ENCODE results near the gene VPS35L.
"Not testable (repeated sequence)": the region's sequence is repeated elsewhere in the genome, so short reads cannot be mapped to it uniquely, and the experiment has no call there.

VPS35L gene

DNA sequence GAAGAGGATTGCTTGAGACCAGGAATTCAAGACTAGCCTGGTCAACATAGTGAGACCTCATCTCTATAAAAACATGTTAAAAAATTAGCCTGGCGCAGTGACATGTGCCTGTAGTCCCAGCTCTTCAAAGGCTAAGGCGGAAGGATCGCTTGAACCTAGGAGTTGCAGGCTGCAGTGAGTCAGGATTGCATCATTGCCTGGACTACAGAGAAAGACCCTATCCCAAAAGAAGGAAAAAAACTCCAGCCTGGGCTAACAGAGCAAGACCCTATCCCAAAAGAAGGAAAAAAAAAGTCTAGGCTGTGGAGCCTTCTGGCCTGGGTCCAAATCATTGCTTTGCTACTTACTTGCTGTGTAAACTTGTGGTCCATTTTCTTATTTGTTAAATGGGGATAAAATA is 26.8 kb upstream of the VPS35L start:
- no peak for DNase-seq (ENCODE audit: low read depth in 2 of 2)

DNA sequence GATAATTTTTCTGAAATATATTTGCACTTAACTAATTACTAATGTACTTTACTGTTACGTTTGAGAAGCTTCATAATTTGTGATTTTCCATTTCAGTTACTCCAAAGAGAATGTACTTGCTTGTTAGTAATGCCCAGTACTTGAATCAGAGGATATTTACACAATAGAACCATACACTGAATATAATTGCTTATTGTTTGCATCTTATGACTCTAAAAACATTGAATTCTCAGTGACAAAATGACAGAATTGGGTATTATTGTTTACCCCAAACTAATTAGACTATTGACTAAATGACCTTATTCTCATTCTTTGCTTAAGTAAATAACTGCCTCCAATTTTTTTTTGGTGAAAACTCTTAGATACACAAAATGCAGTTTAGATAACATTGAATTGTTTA is 22.9 kb upstream of the VPS35L start:
- no peak for DNase-seq (ENCODE audit: low read depth in 2 of 2)

DNA sequence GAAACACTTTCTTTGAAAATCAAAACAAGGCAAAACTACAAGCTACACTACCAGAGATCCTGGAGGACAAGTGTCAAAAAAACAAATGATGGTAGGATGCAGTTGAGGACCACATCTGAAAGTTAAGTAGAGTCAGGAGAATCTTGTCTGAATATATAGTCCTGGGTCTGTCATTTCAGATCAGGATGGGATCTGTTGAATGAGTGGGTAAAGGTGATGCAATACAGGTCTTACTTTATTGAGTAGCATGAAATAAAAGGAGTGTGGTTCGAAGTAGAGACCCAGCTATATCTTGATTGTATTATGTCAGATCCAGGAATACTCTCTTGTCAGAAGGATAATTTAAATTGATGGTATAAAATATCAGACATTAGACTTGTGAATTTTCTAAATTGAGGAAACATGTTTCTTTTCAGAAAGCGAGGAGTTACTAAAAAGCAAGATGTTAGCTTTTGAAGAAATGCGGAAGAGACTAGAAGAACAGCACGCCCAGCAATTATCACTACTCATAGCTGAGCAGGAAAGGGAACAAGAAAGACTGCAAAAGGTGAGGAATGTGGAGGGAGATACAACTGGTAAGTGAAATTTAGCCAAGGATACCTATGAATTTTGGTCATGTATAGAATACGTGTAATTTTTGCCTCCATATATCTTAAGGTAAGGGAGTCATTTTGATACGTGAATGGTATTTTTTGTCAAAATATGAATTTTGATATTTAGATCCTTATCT is 15.1 kb upstream of the VPS35L start:
- no peak for DNase-seq (ENCODE audit: low read depth in 2 of 2)

DNA sequence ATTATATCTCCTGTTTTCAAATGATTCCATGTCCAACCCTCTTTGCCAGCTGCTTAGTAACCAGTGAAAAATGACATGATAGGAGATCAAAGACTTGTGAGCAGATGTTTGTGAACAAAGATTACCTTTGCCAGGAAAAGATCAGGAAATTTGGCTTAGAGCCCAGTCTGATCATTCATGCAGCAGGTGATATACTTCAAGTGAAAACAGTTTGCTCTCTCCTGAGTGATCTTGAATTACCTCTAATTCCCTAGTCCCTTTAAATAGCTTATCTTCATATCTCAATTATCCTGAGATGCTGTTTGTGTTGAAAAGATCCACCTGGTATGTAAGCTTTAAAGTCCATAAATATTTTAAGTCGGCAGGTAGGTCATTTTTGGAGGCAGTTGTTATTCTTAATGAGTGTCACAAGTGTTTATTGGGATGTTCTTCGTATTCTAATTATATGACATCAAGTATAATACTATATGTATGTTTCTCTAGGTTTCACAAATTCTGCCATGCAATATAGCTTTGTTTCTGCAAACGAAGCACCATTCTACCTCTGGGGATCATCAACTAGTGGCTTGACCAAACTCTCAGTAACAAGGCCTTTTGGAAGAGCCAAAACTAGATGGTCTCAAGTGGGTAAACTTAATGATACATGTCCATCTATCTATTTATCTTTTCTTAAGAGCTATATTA is 13.2 kb upstream of the VPS35L start:
- no peak for DNase-seq (ENCODE audit: low read depth in 2 of 2)

DNA sequence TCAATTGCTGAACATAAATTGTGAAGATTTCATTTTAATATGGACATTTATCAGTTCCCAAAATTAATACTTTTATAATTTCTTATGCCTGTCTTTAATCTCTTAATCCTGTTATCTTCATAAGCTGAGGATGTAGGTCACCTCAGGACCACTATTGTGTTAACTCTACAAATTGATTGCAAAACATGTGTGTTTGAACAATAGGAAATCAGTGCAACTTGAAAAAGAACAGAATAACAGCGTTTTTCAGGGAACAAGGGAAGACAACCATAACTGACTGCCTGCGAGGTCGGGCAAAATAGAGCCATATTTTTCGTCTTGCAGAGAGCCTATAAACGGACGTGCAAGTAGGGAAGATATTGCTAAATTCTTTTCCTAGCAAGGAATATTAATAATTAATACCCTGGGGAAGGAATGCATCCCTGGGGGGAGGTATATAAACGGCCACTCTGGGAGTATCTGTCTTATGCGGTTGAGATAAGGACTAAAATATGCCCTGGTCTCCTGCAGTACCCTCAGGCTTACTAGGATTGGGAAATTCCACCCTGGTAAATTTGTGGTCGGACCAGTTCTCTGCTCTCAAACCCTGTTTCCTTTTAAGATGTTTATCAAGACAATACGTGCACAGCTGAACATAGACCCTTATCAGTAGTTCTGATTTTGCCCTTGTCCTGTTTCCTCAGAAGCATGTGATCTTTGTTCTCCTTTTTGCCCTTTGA is 12.1 kb upstream of the VPS35L start:
- DNase-seq (ENCODE audit: low read depth in 2 of 2) = not testable (repeated sequence)

DNA sequence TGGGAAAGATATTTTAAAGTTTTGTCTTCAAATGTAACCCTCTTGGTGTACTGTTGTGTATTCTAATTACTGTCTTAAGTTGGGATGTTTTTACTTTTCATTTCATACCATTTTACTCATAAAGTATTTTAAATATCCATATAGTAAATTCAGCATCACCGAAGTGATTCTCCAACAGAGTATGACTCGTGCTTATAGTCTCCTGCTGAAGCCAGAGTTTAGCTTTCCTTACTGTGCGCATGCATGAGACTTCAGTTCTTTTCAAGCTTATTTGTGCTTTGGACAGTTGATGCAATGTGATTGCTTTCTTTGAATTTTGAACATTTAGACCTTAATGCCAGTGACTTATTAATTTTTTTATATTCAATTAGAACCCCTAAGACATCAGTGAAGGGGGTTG is 7.4 kb upstream of the VPS35L start:
- DNase-seq (ENCODE audit: low read depth in 2 of 2) = no peak

DNA sequence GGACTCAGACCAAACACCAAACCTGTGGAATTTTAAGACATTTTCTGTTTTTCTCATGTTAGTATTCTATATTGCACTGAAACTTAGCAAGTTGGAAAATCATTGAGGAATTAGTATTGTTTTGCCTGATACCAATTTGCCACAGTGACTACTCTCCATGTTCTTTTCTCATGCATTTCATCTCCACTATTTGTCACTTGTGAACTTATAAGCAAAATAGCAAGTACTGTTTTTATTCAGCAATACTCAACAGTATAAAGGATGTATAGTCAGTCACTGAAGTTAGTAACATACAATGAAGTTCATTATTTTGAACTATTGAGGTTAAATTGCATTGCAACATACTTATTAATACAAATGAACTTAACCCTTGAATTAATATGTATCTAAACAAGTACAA is 5.8 kb upstream of the VPS35L start:
- no peak for DNase-seq (ENCODE audit: low read depth in 2 of 2)

DNA sequence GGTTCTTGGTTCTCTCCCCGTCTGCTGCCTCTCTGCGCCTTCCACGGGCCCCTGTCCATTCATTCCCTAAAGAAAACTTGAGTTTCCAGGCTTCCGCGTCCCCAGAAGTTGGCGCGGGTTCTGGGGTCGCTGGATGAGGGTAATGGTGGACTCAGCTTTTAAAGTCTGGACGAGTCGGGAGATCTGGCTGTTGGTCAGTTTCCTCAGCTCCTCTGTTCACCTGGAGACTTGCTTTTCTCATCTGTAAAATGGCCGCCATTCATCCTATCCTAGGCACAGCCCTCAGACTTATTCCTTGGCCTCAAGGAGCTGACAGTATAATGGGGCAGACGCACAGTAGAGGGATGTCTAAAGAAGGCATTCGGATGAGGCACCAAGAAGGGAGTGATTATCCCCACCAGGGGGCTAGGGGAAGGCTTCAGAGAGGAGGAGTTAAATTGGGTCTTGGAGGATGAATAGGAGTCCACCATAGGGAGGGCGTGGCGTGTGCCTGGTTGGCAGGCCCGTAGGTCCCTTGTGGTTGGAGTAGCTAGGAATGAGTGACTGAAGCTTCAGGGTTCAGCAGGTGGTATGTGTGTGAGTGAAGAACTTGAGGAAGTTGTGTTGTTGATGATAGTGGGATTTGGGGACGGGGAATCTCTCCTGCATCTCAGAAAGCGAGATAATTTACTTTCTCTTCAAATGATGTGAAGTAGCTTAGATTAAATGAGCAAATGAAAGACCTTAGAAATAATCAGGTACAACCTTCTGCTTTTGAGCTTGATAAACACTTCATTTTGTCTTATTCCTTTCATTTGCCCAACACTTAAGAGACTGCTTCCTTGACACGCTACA is 652 bp downstream of the VPS35L start:
- DNase-seq (ENCODE audit: low read depth in 2 of 2) = no peak

DNA sequence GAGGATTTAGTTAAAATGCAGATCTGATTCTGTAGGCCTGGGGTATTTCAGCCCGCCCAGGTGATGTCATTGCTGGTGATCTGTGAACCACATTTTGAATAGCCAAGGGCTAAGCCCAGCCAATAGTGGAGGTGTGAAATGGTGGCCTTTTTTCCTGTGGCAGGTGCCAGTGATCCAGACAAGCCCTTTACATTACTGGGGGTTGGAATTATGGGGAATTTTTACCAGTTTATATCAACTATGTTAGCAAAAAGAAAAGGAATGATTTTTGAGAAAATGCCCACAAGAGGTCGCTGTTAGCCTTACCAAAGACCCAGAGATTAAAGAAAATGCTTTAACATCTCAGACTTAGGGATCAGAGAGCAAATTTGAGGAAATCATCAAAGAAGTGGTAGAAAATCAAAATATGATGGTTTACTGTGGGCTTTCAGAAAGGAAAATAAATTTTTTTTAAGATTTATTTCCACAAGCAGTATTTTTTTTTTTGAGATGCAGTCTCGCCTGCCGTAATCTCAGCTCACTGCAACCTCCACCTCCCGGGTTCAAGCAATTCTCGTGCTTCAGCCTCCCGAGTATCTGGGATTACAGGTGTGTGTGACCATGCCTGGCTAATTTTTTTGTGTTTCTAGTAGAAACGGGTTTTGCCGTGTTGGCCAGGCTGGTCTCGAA is 3.9 kb downstream of the VPS35L start:
- DNase-seq (ENCODE audit: low read depth in 2 of 2) = no peak

DNA sequence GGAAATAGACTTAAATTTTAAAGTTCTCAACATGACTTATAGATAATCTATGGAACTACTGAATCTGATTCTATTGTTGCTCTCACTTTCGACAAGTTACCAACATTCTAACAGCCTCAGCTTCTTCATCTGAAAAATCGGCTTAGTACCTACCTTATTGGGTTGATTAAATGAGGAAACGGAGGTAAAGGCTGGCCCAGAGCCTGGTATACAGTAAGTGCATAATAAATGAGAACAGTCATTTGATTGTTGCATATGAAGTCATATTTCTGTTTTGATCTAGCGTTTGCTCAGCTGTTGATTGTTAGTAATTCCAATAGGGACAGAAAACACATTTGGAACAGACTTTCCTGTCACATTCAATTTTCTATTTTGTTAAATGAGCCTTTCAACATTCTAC is 4.6 kb downstream of the VPS35L start:
- no peak for DNase-seq (ENCODE audit: low read depth in 2 of 2)

DNA sequence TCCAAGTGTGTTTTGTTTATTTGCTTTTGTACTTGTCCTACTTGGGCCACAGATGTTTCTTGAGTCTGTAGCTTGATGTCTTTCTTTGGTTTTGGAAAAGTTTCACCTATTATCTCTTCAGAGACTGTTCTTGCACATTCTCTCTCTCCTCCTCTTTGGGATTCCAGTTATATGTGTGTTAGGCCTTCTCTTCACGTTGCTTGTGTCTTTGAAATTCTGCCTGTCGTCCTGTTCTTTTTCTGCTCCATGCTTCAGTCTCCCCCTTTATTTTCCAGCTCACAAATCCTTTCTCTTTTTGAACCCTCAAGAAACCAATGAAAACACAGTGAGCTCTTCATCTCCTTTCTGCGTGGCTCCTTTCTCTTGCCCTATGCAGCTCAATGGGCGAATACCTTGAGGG is 7.9 kb downstream of the VPS35L start:
- DNase-seq (ENCODE audit: low read depth in 2 of 2) = no peak

DNA sequence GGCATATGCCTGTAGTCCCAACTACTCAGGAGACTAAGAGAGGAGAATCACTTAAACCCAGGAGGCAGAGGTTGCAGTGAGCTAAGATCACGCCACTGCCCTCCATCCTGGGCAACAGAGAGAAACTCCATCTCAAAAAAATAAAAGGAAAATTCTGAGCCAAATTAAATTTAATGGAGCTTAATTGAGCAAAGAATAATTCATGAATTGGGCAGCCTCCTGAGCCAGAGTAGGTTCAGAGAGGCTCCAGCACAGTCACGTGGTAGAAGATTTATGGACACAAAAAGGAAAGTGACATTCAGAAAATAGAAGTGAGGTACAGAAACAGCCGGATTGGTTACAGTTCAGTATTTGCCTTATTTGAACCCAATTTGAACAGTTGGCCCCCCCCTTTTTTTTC is 10.9 kb downstream of the VPS35L start:
- no peak for DNase-seq (ENCODE audit: low read depth in 2 of 2)

DNA sequence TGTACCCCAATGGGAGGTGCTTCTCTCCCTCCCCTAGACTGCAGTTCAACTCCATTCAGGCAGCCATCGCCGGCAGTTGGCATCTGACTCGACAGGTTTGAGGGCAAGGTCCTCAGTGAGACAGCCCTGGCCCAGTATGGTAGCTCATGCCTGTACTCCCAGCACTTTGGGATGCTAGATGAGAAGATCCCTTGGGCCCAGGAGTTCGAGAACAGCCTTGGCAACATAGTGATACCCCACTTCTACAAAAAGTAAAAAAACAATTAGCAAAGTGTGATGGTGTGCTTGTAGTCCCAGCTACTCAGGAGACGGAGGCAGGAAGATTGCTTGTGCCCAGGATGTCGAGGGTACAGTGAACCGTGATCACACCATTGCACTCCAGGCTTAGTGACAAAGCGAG is 12.1 kb downstream of the VPS35L start:
- no peak for DNase-seq (ENCODE audit: low read depth in 2 of 2)

DNA sequence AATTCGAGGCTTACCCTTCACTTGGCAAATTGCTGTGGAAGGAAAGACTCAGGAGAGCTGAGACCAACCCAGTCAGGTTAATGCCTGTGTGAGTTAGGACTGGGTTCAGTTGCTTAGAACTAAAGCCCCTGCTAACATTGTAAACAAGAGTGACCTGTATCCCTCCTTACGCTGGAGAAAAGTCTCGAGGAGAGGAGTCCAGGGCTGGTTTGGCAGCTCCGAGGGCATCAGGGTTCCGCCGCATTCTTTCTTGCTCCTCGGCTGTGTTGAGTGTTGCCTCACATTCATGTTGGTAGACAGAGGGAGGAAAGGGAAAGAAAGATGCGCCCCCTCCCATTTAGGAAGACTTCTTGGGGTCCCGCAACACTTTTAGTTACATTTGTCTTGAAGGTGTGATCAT is 18.5 kb downstream of the VPS35L start:
- DNase-seq (ENCODE audit: low read depth in 2 of 2) = no peak

DNA sequence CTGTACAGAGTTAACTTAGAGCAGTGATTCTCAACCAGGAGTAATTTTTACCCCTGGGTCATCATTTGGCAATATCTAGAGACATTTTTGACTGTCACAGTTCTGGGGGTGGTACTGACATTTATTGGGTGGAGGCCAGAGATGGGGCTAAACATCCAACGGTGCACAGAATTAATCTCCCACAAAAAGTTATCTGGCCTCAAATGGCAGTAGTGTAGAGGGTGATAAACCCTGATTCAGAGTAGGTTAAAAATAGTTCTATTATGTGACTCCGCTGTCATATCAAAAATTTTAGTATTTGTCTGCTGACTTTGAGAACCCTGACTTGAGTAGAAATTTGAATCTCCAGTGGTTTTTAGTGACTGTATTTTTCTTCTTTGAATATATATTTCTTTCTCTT is 19.1 kb downstream of the VPS35L start:
- no peak for DNase-seq (ENCODE audit: low read depth in 2 of 2)

DNA sequence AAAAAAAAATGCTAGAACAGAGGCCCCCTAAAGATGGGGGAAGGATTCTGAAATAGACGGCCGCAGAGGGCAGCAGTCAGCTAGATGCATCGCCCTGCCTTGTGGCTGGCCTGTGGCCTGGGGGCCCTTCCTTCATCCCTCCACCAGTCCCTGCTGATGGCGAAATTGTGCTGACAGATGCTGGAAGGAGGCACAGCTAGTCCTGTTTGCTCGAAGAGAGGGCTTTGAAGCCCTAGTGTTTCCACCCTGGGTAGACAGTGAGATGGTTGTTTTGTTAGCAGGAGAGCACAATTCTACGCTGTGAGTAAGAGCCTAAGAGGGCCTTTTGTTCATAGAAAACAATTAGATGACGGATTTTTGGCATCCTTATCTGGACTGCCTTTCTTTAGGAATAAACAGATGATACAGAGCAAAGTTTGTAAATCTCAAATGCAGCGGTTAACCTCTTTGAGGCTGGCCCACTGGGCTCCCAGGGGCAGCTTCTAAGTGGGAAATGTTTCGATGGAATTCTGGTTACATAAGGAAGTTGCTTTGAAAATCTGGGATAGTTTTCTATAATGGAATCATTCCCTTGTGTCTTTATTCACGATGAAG is 23.0 kb downstream of the VPS35L start:
- DNase-seq (ENCODE audit: low read depth in 2 of 2) = no peak

DNA sequence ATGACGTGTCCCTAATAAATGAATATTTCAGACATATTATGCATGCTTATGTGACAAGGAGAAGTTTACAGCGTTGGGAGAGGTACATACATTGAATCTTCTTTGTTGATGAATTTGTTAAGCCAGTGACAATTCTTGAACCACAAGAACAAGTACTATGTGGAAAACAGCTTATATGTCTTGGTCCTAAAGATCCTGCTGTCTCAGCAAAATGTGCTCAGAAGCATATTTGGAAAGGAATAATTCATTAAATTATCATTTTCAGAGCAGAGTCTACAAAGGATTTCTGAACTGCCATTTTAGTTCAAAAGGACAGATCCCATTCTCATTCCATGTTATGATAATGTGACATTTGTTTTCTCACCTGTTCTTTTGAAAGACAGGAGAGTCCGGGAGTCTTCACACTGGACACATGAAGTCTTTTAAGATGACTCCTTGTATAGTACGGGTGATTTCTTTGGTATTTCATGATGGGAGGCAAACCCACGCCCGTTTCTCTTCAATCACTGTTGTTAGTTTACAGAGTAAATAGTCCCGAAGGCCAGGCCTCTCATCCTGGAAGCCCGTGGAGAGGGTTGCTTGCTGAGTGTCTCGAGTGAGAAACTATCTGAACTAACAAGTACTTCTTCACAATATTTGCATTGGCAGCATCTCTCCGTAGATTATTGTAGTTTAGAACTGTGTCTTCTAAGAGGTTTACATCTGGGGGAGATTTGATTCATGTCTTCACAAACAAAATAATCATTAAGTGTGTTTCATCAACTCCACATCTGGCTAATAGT is 26.7 kb downstream of the VPS35L start:
- no peak for DNase-seq (ENCODE audit: low read depth in 2 of 2)

DNA sequence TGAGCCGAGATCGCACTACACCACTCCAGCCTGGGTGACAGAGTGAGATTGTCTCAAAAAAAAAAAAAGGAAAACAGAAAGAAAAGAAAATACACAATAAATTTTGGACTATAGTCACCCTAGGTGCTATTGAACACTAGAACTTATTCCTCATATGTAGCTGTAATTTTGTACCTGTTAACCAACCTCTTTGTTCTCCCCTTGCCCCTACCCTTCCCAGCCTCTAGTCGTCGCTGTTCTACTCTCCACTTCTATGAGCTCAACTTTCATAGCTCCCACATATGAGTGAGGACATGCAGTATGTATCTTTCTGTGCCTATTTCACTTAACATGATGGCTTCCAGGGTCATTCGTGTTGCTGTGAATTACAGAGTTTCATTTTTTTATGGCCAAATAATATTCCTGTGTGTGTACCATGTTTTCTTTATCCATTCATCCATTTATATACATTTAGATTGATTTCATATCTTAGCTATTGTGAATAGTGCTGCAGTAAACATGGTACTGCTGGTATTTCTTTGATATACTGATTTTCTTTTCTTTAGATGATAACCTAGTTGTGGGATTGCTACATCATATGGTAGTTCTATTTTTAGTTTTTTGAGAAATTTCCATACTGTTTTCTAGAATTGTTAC is 28.3 kb downstream of the VPS35L start:
- DNase-seq (ENCODE audit: low read depth in 2 of 2) = no peak

DNA sequence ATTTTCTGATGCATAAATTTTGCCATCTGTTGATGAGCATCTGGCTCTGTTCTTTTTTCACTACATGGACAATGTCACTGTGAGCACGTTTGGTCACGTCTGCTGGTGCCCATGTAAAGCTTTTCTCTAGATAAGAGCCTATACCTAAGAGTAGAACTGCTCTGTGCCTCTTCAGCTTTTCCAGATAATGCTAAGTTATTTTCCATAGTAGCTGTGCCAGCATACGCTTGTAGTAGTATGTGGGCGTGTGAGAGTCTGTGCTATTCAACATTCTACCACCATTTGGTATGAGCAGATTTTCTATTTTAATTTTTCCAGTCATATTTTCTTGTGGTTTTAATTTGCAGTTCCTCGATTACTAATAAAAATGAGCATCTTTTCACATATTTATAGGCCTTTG is 33.2 kb downstream of the VPS35L start:
- DNase-seq (ENCODE audit: low read depth in 2 of 2) = no peak

DNA sequence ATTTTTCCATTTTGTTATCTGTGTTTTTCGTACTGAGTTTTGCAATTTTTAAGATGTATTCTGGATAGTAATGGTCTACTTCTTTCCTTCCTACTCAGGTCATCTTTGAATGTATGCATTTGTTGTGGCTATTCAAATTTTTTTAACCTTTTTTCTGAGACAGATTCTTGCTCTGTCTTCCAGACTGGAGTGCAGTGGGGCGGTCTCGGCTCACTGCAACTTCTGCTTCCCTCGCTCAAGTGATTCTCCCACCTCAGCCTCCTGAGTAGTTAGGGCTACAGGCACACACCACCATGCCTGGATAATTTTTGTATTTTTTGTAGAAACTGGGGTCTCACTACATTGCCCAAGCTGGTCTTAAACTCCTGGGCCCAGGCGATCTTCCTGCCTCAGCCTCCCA is 33.6 kb downstream of the VPS35L start:
- no peak for DNase-seq (ENCODE audit: low read depth in 2 of 2)

Data from stimulated activated CD8-positive, alpha-beta memory T cell treated with anti-CD3 and anti-CD28 coated beads, Interleukin-2, amount 100 ng/mL, for 48 hours (primary cell).